LNCAP (cell line): ENCODE measurements around the gene LRRC46.

Source experiments
- TF ChIP-seq, protein P1 (sequence below): fragments of 450-650 bp; IDR thresholded peaks from 2 replicates; pipeline ENCODE4 v1.5.1; 2017; ENCODE audit warnings: mild to moderate bottlenecking

LRRC46 gene

DNA sequence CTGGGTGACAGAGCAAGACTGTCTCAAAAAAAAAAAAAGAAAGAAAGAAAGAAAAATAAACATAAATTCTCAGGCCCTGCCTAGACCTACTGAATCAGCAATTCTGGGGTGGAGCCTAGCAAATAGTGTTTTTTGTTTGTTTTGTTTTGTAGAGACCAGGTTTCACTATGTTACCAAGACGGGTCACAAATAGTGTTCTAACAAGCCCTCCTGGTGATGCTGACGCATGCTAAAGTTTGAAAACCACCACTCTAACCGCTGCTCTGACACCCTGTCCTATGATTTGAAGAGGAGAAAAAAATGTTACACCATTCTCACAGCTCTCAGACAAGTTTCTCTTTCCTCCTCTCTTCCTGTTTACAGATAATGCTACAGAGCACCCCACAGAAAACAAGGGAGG is 1.6 kb upstream of the LRRC46 start:
- TF ChIP-seq, protein P1, sequence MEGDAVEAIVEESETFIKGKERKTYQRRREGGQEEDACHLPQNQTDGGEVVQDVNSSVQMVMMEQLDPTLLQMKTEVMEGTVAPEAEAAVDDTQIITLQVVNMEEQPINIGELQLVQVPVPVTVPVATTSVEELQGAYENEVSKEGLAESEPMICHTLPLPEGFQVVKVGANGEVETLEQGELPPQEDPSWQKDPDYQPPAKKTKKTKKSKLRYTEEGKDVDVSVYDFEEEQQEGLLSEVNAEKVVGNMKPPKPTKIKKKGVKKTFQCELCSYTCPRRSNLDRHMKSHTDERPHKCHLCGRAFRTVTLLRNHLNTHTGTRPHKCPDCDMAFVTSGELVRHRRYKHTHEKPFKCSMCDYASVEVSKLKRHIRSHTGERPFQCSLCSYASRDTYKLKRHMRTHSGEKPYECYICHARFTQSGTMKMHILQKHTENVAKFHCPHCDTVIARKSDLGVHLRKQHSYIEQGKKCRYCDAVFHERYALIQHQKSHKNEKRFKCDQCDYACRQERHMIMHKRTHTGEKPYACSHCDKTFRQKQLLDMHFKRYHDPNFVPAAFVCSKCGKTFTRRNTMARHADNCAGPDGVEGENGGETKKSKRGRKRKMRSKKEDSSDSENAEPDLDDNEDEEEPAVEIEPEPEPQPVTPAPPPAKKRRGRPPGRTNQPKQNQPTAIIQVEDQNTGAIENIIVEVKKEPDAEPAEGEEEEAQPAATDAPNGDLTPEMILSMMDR, result no peak

DNA sequence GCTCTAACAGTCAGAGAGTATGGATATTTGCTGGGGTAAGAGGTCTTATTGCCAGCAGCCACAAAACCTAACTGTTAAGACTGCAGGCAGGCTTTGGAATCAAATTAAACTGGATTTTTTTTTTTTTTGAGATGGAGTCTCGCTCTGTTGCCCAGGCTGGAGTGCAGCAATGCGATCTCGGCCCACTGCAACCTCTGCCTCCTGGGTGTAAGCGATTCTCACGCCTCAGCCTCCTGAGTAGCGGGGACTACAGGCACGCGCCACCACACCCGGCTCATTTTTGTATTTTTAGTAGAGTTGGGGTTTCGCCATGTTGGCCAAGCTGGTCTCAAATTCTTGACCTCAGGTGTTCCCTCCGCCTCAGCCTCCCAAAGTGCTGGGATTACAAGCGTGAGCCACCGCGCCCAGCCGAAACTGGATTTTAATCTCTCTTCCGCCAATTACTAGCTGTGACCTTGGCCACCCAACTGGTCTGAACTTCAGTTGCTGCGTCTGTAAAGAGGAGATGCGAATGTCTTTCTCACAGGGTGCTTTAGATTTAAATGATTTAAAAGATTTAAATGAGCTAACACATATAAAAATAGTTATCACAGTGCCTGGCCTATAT is 971 bp upstream of the LRRC46 start:
- TF ChIP-seq, protein P1, result no peak

DNA sequence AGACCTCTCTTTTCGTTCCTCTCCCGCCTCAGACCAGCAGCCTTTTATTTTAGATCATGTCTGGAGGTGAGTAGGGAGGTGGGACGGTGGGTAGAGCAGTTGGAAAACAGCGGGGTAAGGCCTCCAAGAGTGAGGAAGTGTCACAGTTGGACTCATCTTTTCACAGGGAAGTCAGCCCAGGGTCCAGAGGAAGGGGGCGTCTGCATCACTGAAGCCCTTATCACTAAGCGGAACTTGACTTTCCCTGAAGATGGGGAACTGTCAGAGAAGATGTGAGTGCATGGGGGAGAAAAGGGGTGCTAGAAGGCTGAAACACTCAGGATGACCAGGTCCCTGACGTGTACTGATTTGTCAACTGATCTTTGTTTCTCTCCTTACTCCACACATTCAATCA is 461 bp downstream of the LRRC46 start:
- TF ChIP-seq, protein P1, result no peak

DNA sequence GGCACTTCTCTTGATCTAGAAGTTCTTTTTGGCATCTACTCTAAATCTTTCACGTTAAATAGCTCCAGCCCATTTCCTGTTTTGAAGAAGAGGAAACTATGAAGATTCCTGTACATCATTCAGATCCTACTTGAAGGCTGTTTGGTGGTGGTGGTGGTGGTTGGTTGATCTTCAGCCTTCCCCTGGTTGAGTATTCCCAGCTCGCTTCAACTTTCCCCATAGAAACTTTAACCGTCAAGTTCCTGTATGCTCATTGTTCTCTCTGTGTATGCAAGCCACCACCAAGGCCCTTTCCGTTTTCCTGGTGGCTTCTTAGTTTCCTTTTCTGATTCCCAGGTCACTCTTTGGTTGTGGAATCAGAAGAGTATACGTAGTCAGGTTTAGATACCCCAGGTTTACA is 3.3 kb downstream of the LRRC46 start:
- TF ChIP-seq, protein P1, result no peak

DNA sequence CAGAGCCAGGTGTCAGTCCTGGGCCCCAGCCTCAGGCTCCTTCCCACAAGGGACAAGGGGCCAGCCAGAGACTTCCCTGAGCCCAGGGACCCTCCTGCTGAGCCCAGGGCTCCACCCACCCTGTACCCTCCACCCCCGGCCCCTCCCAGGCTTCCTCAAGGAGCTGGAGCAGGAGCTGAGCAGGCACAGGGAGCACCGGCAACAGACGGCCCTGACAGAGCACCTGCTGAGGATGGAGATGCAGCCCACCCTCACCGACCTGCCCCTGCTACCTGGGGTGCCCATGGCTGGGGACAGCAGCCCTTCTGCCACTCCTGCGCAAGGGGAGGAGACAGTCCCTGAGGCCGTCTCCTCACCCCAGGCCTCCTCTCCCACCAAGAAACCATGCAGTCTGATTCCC is 5.1 kb downstream of the LRRC46 start:
- TF ChIP-seq, protein P1, result no peak

GRCh38 chr17:47837401-47838039 is 6.0 kb downstream of the LRRC46 start:
- TF ChIP-seq, protein P1, result no peak

GRCh38 chr17:47838636-47839035 is 7.2 kb downstream of the LRRC46 start:
- TF ChIP-seq, protein P1, result no peak

DNA sequence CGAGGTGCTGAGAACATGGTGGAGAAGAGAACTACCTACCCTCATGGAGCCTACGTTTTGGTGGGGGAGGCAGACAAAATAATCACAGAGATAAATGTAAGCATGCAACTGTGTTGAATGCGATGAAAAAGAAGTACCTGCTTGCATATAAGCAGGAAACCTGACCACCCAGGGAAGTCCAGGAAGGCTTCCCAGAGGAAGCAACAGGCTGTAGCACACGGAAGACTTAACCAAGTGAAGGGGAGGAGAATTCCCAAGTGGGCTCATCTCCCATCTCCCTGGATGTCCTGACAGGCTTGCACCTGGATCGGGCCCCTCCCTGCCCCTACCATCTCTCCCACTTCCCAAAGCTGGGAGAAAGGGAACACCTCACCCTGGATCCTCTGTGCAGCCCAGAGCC is 7.6 kb downstream of the LRRC46 start:
- TF ChIP-seq, protein P1, result no peak
